Uterus (tissue), 2 donors: ENCODE results near the gene TMEM161B.

Experiments used
- CTCF ChIP-seq, 4 experiments: fragments of 200-600 bp in 2 of 4; fragments of 450-650 bp in 2 of 4; sonication (generic) in 2 of 4; IDR thresholded peaks; one replicate each; pipeline ENCODE4 v1.5.1; 2016 to 2019; ENCODE audit warnings: antibody characterized with exemption in 4 of 4, mild to moderate bottlenecking in 2 of 4, moderate library complexity in 1 of 4
- POLR2A ChIP-seq, 2 donors: fragments of 450-650 bp; IDR thresholded peaks; one replicate each; pipeline ENCODE4 v1.6.1; 2016; ENCODE audit warnings: antibody characterized with exemption in 2 of 2, mild to moderate bottlenecking in 1 of 2, moderate library complexity in 1 of 2

- TF ChIP-seq CTCF (IDR thresholded peaks at IDR 0.05) (no peak), POLR2A (IDR thresholded peaks at IDR 0.05) (no peak)
These were observed 17.5 kb downstream of the TMEM161B start for GRCh38 chr5:88251048-88251711.
